NCI-H2196 (cell line): ENCODE measurements around the gene PKNOX2.

Experiments
- DNase-seq: peaks from one replicate; lab custom pipeline; 2025; ENCODE audit not compliant: unreplicated experiment; lab: John Stamatoyannopoulos, UW

The PKNOX2 gene

GRCh38 chr11:125306476-125306875 is 141.9 kb downstream of the PKNOX2 start:
- DNase-seq, result no peak

GRCh38 chr11:125308246-125308645 is 143.7 kb downstream of the PKNOX2 start:
- no peak for DNase-seq

GRCh38 chr11:125312391-125312790 is 147.8 kb downstream of the PKNOX2 start:
- DNase-seq, result no peak

- no peak for DNase-seq
These were observed 148.3 kb downstream of the PKNOX2 start for GRCh38 chr11:125312812-125313211.

GRCh38 chr11:125313271-125314219 is 149.0 kb downstream of the PKNOX2 start:
- DNase-seq, result no peak

- DNase-seq, result no peak
These were observed 149.9 kb downstream of the PKNOX2 start for GRCh38 chr11:125314276-125315078.

GRCh38 chr11:125315079-125315740 is 150.7 kb downstream of the PKNOX2 start:
- peak; percentile 22 for DNase-seq

GRCh38 chr11:125317416-125317815 is 152.9 kb downstream of the PKNOX2 start:
- DNase-seq, result no peak

- no peak for DNase-seq
These were observed 155.1 kb downstream of the PKNOX2 start for GRCh38 chr11:125319649-125320048.

- DNase-seq, result no peak
These were observed 156.0 kb downstream of the PKNOX2 start for GRCh38 chr11:125320347-125321076.

GRCh38 chr11:125322289-125322688 is 157.7 kb downstream of the PKNOX2 start:
- no peak for DNase-seq

- DNase-seq, result no peak
These were observed 160.6 kb downstream of the PKNOX2 start for GRCh38 chr11:125325196-125325595.

- no peak for DNase-seq
These were observed 161.6 kb downstream of the PKNOX2 start for GRCh38 chr11:125326126-125326525.

GRCh38 chr11:125327518-125328224 is 163.1 kb downstream of the PKNOX2 start:
- no peak for DNase-seq

- DNase-seq, result no peak
These were observed 163.7 kb downstream of the PKNOX2 start for GRCh38 chr11:125328225-125328580.

GRCh38 chr11:125329786-125330185 is 165.2 kb downstream of the PKNOX2 start:
- no peak for DNase-seq

- no peak for DNase-seq
These were observed 166.1 kb downstream of the PKNOX2 start for GRCh38 chr11:125330462-125331325.

GRCh38 chr11:125331357-125332035 is 166.9 kb downstream of the PKNOX2 start:
- no peak for DNase-seq

- no peak for DNase-seq
These were observed 168.3 kb downstream of the PKNOX2 start for GRCh38 chr11:125332821-125333220.
